GM18873 (cell line): Measurements from ENCODE around the gene GLP2R.
"Not testable (repeated sequence)": the region's sequence is repeated elsewhere in the genome, so short reads cannot be mapped to it uniquely, and the experiment has no call there.

ENCODE experiments used
- ATAC-seq: cut with Tn5 transposase; IDR thresholded peaks from one replicate; pipeline ENCODE4 v1.9.1; 2021; ENCODE audit warnings: mild to moderate bottlenecking, moderate library complexity, moderate number of reproducible peaks; ENCODE audit not compliant: unreplicated experiment, low FRiP score

GLP2R gene, protein sequence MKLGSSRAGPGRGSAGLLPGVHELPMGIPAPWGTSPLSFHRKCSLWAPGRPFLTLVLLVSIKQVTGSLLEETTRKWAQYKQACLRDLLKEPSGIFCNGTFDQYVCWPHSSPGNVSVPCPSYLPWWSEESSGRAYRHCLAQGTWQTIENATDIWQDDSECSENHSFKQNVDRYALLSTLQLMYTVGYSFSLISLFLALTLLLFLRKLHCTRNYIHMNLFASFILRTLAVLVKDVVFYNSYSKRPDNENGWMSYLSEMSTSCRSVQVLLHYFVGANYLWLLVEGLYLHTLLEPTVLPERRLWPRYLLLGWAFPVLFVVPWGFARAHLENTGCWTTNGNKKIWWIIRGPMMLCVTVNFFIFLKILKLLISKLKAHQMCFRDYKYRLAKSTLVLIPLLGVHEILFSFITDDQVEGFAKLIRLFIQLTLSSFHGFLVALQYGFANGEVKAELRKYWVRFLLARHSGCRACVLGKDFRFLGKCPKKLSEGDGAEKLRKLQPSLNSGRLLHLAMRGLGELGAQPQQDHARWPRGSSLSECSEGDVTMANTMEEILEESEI

GRCh38 chr17:9825641-9826150 lies at the start of gene GLP2R:
Gene GLP2R (plus strand): TSS chr17:9825924. CDS start chr17:9826064, 140 bp downstream.
- no peak for ATAC-seq

- ATAC-seq, result no peak
These were observed 48.8 kb upstream of the GLP2R start for GRCh38 chr17:9776911-9777310.

DNA sequence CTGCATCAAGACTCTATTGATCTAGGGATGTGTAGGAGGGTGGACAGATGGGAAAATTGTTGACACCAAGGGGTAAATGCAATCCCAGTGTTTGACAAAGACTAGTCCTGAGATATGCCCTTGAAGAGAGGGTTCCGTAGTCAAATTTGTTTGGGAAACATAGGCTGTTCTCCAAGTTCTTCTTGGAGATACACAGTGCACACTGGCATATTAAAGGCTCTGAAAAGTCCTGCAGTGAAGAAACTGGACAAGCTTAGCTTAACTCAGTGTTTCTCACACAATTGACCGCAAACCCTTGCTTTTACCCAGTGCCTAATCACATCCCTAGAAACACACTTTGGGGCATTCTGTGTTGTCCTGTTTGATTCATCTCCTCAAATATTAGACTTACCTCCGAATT lies 45.2 kb upstream of the GLP2R start:
- no peak for ATAC-seq

GRCh38 chr17:9783050-9783449 lies 42.7 kb upstream of the GLP2R start:
- no peak for ATAC-seq

GRCh38 chr17:9783465-9783864 lies 42.3 kb upstream of the GLP2R start:
- not testable (repeated sequence) for ATAC-seq

- no peak for ATAC-seq
These were observed 41.2 kb upstream of the GLP2R start for GRCh38 chr17:9784544-9784943.

DNA sequence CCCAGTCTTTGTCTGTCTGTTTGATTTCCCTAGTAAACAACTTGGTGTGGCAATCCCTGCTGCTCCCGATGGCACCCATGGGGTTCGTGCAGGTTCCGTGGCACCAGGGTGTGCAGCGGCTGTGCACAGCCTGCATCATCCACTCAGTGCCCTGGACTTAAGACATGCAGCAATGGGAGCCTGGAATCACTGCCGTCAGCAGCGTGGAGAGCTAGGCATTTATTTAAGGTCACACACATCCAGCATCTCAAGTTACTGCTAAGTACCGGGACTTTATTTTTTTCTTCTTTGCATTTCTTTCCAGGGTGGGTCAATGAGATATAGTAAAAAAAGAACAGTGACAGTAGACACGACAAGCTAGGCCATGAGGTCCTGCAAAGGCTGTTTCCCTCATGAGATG lies 37.1 kb upstream of the GLP2R start:
- no peak for ATAC-seq

GRCh38 chr17:9790316-9790715 lies 35.4 kb upstream of the GLP2R start:
- ATAC-seq, result no peak

GRCh38 chr17:9790889-9791876 lies 34.5 kb upstream of the GLP2R start, which contains the start of gene DHRS7C:
Gene DHRS7C (minus strand): TSS chr17:9791592. CDS start chr17:9791284, 308 bp downstream.
- no peak for ATAC-seq

DNA sequence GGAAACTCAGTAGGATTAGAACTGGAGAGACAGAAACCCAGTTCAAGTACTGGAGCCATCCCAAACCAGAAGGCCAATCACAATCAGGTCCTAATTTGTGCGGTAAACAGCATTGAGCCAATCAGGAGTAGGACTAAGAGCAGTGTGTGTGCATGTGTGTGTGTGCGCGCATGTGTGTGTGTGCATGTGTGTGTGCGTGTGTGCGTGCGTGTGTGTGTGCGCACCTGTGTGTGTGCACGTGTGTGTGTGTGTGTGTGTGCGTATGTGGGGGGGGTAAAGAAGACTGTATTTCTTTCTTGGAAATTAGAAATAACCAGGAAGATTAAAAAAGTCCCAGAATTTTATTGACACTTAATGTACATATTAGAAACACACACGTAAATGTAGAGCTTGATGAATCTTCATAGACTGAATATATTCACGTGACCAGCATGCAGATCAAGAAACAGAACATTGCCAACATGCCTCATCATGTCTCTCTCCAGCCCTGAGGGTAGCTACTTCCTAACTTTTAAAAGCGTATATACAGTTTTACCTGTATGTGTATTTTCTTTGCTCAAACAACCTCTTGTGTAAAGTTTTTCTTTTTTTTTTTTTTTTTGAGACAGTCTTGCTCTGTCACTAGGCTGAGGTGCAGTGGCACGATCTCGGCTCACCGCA lies 33.4 kb upstream of the GLP2R start:
- no peak for ATAC-seq

- no peak for ATAC-seq
These were observed 27.7 kb upstream of the GLP2R start for GRCh38 chr17:9798008-9798407.

GRCh38 chr17:9798724-9799123 lies 27.0 kb upstream of the GLP2R start:
- ATAC-seq, result no peak

DNA sequence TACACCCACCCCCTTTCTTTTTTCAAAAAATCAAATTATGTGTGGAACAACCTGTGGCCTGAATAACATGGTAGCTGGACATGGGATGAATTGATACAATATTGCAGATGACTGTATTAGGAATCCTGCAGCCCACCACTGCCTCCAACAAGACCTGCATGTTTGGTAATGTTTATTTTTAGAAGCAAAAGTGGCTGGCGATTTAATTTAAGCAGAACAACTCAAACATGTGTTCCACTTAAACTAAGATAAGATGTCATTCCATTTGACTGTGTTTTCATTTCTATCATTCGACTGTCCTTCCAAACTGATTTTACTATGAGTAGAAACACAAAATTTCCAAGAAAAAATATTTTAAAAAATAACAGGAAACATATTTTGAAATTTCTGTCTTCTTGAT lies 24.2 kb upstream of the GLP2R start:
- no peak for ATAC-seq

DNA sequence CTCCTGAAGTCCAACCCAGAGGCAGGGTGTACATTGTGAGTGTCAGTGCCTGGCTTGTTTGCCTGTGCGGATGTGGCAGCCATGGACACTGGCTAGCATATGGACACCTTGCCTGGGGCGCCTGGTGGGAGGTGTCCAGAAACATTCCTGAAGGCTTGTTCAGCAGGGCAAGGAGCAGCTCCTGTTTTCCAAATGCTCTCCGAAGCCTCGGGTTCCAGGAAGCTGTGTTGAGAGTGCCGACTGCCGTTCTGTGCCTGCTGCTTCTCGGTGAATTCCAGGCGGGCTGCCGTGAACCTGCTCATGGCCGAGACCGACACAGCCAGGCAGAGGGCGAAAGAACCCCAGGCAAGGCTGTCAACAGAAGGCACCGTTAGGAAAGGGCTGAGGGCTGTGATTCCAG lies 23.4 kb upstream of the GLP2R start:
- ATAC-seq, result no peak

- ATAC-seq, result no peak
These were observed 23.0 kb upstream of the GLP2R start for GRCh38 chr17:9802697-9803096.

DNA sequence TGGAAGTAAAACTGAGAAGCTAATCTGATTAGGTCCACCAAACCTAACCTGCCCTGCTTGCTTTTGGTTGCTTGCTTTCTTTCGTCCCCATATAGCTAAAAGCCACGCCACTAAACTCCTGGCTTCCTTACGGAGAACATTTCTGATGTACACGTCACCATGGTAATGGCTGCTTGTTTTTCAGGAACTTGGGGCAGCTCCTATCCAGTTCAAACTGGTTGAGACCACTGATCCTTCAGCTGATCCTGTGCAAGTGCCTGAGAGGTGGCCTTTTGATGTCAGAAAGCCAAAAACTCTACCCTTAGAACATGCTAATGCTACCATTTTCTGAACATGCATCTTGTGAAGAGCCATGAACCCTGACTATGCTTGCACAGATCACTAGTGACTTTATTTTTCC lies 20.0 kb upstream of the GLP2R start:
- no peak for ATAC-seq

DNA sequence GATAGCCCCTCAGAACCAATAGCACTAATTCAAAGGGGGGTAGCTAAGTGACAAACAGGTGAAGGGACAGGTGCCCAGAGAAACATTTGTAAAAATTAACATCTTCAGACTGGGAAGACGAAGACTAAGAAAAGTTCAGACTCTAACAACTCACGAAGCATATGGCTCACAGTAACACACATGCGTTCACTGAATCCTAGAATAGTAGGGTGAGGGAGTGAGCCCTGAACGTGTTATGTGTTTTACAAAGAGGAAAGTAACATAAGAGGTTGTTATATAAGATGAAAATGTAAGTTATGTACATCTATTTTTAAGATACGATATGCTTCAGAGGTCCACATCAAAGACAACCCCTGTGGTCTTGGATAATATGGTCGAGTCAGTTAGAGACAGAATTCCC lies 19.0 kb upstream of the GLP2R start:
- no peak for ATAC-seq

DNA sequence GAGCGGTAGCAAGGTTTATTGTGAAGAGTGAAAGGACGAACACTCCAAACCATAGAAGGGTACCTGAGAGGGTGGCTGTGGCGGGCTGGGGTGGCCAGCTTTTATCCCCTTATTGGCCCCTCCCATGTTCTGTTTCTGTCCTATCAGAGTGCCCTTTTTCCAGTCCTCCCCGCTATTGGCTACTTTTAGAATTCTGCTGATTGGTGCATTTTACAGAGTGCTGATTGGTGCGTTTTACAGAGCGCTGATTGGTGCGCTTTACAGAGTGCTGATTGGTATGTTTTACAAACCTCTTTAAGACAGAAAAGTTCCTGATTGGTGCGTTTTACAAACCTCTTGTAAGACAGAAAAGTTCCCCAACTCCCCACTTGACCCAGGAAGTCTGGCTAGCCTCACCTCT lies 16.3 kb upstream of the GLP2R start:
- no peak for ATAC-seq

GRCh38 chr17:9810100-9810949 lies 15.4 kb upstream of the GLP2R start:
- no peak for ATAC-seq
